HG03342 (cell line): ENCODE measurements around the gene CCDC24.
A peak's percentile ranks its signal among the peaks of the same experiment; 100 is the strongest.

Source experiments
- ATAC-seq: cut with Tn5 transposase; IDR thresholded peaks from one replicate; pipeline ENCODE4 v1.9.1; 2021; ENCODE audit warnings: mild to moderate bottlenecking, moderate library complexity; ENCODE audit not compliant: unreplicated experiment

The CCDC24 gene

DNA sequence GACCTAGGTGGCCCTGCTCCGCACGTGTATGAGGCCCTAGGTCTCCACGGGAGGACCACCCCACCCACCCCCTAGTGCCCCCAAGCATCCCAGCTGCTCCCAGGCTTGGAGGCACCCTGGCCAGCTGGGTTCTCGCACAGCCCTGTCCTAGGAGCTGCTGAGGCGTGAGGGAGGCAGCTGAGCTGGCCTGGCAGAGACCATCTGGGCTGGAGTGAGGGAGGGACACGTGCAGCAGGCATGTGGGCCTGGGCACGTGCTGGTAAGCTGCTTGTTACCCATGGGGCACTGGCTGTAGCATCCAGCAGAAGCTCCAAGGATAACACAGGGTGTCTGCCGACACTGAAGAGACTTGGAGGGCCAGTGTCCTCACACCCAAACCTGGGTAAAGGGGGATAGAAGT lies 29.8 kb downstream of the CCDC24 start:
- no peak for ATAC-seq

- no peak for ATAC-seq
These were observed 30.4 kb downstream of the CCDC24 start for GRCh38 chr1:44021581-44022321.

DNA sequence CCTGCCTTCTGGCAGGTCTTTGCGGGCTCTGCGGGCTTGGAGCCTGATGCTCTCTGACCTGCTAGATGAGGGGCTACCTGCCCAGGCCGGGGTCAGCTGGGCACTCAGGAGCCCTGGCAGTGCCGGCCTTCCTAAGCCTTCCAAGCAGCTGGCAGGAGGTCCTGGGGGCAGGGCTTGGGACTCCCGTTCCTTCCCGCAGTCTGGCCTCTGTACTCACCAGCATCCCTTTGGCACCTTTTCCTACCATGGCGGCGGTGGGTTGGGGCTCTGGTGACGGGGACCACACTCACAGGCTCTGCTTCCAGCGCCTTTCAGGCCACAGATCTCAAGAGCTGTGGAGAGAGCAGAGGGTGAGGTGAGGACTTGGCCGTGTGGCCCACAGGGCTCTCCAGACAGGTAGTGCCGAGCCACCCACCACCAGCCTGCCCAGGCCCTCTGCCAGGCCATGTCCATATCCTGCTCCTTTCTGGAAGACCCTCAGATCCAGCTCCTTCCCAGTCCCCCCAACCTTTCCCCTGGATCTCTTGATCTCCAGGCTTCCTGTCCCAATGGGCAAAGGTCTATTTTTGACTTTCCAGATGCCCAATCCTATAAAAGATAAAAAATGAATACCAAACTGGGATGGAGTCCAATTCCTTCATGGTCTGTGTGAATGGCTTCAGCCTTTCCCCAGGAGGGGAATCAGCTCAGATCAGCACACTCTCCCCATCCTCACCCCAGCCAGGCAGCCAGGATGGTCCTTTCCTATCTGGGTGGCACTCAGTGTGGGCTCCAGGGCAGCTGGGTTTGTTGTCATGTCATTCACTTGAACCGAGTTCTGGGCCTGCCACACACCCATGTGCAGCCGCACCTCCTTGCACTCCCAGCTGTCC lies 32.9 kb downstream of the CCDC24 start:
- ATAC-seq: no peak

GRCh38 chr1:44024903-44025525 lies 33.6 kb downstream of the CCDC24 start:
- ATAC-seq: no peak

DNA sequence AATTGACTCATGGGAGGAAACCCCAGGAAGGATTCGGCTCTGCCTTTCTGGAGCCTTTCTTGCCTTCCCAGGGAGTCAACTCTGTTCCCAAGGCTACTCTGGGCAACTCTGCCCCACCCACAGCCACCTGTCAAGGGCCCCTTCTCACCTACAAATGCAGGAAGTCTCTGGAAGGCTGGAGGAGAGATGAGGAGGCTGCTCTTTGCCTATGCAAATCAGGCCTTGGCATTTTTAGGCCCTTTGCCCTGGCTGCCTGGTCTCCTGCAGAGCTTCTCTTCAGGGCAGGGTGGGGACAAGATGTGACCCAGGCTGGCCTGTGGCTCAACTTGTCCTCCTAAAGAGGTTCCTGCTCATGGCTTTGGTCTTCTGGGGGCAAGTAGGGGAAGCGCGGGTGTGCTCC lies 34.4 kb downstream of the CCDC24 start:
- ATAC-seq: no peak

GRCh38 chr1:44027320-44027719 lies 35.9 kb downstream of the CCDC24 start:
- no peak for ATAC-seq

DNA sequence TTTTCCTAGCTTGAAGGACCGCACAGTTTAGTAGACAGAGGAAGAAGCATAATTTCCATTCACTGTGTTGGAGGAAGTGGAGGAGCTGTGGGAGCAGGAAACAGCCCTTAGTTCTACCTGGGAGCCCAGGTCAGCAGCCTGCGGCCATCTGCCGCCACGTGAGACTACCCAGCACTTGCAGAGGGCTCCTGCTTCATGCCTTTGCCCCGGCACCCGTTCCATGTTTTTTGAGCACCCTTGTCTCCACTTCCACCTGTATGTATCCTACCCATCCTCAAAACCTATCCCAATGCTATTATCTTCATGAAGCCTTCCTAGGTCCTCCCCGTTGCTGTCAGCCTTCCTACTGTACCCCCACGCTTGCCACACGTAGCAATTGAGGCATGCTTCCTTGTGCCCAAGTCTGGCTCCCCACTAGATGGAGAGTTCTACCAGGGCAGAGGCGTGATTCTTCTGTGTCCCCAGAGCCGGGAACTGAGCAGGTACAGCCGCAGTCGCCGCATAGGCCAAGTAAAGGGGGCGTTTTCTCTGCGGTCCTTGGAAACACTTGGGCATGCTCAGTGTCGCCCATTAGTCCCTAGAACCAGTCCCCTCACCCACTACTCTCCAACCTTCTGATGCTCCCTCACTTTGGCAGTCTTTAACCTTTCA lies 38.0 kb downstream of the CCDC24 start:
- peak; percentile 8 for ATAC-seq

DNA sequence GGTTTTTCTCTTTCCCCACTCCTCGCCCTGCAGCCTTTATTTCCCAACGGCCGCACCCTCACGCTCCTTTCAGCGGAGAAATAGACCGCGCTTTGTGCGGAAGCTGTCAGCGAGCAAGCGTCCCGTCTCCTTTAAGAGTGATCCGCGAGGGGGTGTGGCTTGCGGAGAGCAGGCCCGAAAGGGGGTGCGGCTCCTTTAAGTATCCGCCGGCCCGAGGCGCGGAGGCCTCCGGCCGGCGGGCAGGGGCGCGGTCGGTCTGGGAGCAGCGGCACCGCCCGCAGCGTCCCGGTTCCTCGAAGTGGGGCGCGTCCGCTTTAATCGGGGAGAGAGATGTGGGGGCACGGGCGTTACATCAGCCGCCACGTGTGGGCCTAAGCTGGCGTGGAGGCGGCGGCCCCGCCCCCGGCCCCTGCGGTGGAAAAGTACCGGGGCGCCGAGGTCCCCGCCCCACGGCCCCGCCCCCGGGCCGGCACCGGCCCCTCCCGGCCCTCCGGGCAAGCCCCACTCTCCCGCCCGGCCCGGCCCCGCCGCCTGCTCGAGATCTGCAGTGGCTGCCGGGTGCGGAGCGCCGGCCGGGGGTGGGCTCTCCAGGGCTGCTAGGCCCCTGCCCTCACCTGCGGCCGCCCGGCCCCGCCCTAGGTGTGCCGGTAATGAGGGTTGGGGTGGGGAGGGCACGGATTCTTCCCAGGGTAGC lies 38.7 kb downstream of the CCDC24 start:
- ATAC-seq: peak; percentile 80

DNA sequence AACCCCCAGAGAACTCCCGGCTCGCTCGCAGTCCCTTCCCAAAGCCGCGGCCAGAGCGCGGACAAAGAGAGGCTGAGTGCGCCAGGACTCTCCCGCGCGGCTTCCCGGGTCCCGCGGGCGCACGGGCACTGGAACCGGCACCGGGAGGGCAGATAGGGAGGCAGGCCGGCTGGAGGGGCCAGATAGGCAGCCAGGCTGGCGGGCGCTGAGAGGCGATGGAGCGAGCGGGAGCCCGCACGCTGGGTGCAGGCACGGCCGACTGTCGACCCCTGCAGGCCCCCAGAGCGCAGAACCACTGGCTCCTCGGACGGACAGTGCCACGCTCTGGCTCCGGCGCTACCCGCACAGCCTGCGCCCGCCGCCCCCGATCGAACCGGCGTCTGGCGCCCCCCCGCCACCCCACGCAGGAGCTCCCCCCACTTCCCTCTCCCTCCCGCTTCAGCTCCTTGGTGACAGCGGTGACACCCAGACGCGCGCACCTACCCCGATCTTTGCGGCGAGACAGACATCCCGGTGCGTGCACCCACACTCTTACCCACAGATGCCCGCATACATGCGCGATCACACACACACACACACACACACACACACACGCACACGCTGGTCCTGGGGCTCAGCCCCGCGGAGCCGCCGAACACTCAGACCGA lies 39.3 kb downstream of the CCDC24 start:
- ATAC-seq: peak; percentile 20

GRCh38 chr1:44031252-44032169 lies 40.1 kb downstream of the CCDC24 start, which contains the start of gene SLC6A9:
SLC6A9 (minus strand) TSS chr1:44031462; CDS start chr1:44024277, 7,185 bp downstream.
- no peak for ATAC-seq

GRCh38 chr1:44032170-44032790 lies 40.9 kb downstream of the CCDC24 start:
- no peak for ATAC-seq

- no peak for ATAC-seq
These were observed 41.7 kb downstream of the CCDC24 start for GRCh38 chr1:44033041-44033575.

- no peak for ATAC-seq
These were observed 42.4 kb downstream of the CCDC24 start for GRCh38 chr1:44033756-44034155.

GRCh38 chr1:44034423-44034822 lies 43.0 kb downstream of the CCDC24 start:
- no peak for ATAC-seq

DNA sequence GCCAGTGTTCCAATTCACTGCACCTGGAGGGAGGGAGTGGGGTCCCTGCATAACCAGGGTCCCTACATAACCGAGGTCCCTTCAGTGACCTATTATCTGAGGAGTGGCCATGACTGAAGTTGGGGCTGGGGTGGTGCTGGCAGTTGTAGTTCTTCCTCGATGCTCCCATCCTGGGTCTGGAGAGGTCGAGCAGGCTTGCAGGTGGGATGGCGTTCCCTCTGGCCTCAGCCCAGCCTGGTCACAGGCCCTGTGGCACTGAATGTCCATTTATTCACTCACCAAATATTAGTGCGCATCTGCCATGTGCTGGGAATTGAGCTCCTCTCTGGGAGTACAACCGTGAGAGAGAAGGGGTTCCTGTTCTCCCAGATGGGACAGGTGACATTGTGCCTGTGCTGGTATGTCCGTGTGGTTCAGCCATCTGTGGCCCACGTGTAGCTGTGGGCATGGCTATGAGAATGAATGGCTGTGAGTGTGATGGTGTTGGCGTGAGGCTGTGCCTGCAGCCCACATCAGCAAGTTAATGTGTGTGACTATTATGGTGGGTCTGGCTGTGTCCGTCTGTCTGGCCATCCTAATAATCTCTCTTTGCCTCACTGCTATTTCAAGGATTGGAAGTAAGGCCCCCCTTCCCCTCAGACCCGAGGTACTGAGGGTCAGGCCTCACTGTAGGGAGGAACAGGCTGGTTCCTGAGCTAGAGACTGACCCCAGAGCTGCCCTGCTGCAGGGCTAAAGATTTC lies 43.7 kb downstream of the CCDC24 start:
- no peak for ATAC-seq

- no peak for ATAC-seq
These were observed 44.5 kb downstream of the CCDC24 start for GRCh38 chr1:44035726-44036408.
